ENCODE results near the gene R3HDML.
A peak's percentile ranks its signal among the peaks of the same experiment; 100 is the strongest.

Gene R3HDML

DNA sequence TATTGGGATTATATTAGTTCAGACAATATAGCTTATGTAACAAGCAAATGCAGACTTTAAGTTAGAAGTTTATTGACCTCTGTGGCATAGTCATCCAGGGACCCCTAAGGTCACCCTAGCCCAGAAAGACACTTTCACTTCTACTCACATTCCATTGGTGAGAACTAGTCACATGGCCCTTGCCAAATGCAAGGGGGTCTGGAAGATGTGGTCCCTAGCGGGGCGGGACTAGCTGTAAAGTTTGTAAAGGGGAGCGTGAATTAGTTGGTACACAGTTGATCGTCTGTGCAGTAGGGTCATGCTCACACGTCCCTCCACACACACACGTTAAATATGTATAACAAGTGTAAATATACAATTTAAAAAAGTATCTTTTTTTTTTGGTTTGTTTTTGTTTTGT, 27.9 kb downstream of the R3HDML start:
- DNase-seq = no peak

DNA sequence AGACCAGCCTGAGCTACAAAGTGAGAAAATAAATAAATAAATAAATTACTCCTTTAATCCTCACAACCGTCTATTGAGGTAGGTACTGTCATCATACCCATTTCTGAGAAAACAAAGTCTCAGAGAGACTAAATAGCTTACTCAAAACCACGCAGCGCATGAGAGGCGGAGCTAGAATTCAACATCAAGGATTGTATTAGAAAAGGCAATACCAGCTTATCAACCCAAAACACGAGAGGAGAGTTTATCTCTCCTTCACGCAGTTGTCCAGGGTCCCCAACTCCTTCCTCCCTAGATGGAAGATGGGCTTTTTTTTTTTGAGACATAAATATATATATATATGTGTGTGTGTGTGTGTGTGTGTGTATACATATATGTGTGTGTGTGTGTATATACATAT, 30.9 kb downstream of the R3HDML start:
- no peak for DNase-seq

DNA sequence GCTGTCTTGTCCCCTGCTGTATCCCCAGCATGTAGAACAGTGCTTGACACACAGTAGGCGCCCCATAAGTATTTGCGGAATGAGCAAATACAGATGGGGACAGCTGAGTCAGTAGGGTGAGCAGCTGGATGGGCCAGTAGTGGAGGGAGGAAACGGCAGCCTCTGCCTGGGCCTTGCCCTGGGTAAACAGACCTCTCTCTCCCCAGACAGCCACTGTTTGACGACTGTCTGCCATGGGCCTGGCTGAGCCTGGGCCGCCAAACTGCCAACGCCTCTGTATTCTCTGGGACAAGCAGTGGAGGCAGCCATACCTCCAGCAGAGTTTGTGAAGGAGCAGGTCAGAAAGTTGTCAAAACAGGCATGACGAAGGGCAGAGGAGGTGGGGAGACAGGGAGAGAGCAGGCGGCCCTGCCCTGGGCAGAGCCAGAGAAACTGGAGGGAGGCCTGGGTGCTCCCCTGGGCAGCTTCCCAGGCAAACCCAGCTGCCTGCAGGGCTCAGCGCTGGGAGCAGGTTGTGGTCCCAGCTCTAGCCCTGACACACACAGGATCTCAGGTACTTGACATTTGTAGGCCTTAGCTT, 33.9 kb downstream of the R3HDML start:
- DNase-seq = no peak

DNA sequence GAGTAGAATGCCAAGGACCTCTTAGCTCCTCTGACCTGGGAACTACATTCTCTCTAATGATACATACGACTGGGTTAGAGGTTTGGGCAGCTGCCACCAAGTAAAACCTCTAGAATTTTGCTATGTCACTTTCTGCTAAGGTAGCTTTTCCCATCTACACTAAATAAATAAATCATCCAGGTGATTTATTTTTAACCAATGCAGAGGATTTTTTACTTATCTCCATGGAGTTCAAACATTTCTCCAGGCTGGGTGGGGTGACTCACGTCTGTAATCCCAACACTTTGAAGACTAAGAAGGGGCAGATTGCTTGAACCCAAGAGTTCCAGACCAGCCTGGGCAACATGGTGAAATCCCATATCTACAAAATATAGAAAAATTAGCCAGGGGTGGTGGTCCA, 45.8 kb downstream of the R3HDML start:
- no peak for DNase-seq

DNA sequence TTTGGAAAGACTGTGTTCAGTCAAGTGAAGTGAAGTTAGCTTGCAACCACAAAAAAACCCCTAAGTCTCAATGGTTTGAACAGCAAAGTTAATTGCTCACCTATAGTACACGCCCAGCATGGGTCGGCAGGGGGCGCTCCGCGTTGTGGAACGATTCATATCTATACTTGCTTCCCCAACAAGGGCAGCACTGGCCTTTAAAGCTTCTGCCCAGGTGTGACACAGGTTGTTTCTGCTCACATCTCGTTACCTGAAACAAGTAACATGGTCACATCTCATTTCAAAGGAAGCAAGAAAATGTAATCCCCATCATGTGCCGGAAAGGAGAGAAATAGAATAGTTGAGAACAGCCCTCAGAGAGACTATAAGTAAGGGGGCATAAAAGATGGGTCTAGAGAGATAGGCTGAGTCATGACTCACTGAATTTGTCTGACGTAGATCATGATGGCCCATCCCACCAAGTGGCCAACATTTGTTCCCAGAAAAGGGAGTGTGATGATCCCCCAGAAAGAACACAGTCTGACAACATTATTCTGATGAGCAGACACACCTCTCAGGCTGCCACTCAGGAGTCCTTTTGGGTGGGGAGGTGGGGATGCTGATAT, 47.7 kb downstream of the R3HDML start:
- DNase-seq = peak; percentile 56 to 80

DNA sequence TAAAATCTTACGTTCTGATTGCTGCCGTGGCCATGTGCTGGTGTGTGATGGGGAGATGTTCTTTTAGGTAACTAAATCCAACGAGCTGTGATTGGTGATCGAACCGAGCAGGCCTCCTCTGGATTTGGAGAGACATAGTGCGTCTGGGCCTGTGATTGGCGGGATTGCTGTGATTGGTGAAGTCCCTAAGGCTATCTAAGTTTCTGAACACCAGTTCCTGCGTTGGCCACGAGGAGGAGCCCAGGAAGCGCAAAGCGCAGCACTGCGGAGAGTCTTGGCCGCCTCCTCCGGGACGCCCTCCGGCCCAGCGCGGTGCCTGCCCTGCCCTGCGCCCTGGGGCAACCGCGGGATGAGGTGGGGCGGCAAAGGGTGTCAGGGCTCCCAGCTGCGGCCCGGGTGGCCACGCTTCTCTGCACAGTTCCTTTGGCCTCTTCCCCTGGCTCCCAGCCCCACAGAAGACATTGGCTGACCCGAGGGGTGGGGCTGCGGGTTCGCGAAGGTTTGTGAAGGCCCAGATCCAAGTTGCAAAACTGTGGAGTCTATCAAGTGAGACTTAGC, 51.7 kb downstream of the R3HDML start:
- DNase-seq = peak; percentile 31 to 60

DNA sequence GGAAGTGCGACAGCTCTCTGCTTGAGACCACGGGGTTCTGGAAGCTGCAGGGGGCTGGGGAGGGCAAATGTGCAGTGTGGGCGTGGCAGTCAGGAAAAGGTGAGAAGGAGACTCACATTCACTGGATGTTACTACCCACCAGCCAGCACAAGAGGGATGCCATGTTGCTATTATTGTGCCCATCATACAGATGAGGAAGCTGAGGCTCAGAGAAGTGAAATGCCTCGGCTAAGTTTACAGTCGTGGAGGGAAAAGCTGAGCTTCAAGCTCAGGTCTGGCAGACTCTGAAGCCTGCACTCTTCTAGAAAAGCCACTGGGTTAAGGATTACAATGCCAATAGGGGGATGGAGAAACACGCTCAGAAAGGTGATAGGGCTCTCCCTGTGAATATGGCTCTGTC, 53.0 kb downstream of the R3HDML start:
- DNase-seq = no peak

DNA sequence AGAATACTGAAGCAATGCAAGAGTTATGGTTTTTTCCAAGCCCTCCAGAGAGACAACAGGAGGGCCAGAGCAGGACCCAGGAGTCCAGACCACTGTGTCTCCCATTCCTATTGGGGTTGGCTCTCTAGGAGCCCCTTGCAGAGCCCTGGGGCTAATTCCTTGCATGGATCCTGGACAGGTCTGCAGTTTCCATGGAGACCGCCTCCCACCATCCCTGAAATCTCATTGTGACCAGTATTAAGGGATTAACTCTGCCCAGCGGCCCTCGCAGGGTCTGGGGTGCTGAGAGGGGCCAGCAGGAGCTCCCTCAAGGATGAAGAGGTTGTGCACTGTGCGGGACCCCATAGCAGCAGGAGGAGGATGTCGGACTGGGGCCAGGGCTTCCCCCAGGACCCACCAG, 53.4 kb downstream of the R3HDML start:
- DNase-seq = no peak

DNA sequence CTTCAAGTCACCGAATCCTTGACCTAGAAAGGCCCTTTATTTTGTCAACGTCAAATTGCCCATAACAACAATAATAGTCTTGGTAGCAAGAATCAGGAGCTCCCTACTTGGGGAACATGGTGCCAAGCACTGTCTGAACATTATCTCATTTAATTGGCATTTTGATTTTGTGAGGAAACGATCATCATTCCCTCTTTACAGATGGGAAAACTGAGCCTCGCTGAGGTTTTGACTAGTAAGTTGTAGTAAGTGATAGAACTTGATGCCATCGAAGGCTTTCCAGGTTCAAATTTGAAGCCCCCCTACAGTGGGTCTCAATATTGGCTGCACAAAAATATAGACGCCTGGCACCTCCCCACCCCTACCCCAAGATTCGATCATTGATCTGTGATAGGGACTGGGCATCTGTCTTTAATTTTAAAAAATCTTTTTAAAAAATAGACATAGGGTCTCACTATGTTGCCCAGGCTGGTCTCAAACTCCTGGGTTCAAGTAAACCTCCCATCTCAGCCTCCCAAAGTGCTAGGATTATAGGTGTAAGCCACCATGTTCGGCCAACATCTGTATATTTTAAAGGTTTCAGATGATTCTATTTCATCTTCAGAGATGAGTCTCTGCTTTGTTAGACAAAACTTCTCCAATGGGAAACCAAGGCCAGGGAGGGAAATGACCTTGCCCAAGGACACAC, 55.4 kb downstream of the R3HDML start:
- DNase-seq = no peak

DNA sequence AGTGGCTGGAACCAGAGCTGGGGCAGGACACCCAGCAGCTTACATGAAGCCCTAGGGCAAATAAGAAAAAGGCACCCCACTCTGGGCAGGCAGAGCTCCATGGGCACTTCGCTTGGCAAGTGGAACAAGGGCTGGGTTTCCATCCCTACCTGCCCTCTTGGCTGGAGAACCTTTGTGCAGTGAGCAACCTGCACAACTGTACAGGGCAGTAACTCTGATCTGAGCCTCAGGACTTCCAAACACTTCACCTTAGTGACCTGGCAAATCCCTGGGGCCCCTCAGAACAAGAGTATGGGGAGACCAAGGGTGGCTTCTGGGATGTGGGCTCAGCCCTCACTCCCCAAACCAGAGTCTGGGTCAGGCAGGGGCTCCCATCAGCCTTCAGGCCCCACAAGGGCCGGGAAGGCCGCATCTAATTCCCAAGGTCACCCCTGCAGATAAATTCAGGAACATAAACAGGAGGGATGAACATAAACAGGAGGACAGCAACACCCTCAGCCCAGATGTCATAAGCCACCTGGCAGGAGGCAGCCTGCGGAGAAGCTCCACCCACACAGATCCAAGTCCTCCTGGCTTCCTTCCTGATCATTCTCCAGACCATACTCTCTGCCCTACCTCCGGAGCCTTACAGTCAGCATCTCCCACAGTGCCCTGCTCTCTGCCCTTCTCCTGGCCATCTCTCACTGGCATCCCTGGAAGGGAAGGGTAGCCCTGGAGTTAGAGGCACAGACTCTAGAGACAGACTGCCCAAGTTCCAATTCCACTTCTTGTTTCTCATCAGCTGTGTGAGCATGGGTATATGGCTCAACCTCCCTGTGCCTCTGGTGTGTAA, 56.1 kb downstream of the R3HDML start:
- no peak for DNase-seq

DNA sequence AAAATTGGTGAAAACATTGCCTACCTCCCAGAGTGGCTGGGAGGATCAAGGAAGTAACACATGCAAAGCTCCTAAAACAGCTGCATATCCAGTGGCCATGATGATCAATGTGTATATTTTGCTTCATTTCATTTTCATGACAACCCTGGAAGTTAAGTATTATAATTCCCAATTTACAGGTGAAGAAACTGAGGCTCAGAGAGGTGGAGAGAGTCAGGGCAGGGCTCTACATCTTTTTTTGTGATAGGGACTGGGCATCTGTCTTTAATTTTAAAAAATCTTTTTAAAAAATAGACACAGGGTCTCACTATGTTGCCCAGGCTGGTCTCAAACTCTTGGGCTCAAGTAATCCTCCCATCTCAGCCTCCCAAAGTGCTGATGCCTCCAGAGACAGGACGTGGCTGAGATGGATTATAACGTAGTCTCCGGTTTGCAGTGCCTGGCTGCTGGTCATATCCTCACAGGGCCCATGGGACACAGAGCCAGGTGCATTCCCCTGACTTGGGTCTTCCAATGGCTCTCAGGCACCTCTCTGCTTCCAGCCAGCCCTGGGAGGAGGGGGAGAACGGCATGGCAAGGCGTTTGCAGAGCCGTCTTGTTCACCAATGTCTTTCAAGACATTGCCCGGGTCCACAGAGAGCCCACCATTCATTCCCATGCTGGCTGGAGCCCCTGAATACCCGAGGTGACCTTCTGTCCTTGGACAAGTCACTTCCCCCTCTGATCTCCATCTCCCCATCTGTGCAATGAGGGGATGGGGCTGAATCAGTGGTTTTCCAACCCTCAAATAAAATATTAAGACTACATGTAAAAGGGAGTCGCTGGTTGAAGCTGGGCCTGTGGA, 57.0 kb downstream of the R3HDML start:
- DNase-seq = no peak

DNA sequence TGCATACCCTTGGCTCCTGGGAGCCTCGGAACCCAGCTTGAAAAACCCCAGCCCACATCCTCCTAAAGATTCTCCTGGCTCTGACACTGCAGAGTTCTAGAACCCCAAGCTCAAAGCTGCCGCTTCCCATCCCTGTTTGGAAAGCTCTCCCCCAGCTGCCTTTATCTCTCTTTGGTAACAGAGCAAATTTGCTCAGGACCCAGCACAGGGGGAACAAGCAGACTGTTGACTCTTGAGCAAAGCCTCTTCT, 57.5 kb downstream of the R3HDML start:
- DNase-seq = peak in 1 of 2 experiments; percentile 42

DNA sequence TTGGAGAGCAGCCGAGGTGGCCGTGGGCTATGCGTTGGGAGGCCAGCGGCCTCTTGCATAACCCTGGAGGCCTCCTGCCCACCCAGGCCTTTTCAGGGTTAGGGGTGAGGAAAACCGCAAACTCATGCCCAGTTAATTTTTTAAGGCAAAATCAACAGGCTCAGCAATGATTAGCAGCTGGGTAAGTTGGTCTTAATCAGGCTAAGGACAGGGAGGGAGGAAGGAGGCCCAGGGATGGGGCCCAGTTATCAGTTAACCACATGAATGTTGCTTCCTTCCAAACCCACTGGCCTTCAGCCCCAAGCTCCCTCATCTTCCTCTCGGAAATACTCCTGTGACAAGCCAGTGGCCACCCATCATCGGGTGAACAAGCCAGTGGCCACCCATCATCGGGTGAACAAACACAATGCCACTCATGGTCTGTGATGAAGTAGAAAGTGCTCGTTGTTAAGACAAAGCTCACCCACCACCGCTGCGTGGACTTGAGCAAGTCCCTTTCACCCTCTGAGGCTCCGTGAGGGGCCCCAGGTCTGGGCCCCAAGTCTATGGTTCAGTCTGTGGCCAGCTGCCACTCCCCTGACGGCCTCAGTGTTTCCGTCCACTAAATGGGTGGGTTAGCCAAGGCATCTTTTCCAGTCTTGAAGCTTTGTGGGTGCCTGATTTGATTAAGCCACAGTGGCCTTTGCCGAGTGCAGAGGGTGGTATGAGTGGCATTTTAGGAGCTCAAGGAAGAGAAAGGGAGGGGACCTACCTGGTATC, 58.0 kb downstream of the R3HDML start:
- no peak for DNase-seq

DNA sequence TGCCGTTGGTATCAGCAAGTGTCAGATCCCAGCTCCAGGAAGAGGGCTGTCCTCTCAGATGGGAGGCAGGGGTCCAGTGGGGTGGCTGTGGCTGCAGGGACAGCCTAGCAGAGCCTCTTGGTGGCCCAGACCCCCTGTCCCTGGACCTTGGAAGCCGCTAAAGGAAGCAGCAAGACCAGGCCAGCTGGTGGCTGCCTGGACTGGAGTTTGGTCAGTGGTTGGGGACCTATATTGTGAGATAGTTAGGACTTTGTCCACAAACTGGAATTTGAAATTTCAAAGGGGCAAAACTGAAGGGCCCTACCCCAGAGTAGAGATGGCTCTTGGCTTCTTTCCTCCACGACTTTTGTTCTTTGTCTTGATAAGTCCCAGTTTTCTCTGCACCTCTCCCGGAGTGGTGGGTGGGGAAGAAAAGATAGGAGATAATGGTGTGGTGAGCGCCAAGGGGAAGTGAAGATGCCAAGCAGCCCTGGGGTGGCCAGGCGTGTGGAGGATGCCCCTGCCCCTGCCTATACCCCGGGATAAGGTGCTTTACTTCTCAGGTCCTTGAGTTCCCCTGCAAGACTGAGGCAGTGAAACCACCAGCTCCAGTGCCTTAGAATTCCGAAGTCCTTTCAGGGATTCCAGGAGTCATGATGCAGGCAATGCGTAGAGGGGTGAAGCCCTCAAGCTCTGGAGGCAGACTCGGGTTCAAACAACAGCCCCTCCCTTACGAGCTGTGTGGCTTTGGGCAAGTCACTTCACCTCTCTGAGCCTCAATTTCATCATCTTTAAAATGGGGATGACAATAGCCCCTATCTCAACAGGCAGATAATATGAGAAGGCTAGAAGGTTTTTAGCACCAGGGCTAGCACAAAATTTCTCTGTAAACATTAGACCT, 58.9 kb downstream of the R3HDML start:
- DNase-seq = no peak

DNA sequence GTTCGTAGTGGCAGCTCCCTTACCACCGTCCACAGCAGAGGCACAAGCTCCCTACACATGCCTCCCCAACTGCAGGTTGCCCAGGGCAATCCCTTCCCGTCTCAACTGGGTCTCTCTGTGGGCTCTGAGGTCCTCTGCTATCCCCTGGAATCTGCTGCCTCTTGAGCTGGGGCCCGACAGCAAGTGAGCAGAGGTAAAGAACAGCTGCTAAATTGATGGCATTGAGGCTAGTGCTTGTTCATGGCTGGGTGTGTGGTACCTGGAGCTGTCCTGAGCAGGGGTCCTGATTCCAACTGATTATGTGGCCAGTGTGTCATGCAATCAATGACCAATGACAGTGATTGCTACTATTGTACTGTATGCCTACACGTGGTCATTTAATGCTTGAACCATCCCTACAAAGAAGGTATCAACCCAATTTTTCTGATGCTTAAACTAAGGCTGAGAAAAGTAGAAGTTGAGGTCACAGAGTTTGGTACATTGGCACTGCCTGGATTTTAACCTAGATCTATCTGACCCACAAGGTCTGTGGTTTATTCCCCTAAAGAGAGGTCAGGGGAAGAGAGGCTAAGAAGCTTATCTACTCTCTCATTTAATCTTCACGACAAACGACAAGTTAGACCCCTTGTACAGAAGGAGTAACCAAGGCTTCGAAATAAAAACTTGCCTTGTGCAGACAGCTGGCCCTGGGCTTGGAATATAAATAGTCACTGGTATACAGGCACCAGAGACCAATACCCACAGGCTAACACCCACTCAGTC, 59.7 kb downstream of the R3HDML start:
- DNase-seq = no peak

DNA sequence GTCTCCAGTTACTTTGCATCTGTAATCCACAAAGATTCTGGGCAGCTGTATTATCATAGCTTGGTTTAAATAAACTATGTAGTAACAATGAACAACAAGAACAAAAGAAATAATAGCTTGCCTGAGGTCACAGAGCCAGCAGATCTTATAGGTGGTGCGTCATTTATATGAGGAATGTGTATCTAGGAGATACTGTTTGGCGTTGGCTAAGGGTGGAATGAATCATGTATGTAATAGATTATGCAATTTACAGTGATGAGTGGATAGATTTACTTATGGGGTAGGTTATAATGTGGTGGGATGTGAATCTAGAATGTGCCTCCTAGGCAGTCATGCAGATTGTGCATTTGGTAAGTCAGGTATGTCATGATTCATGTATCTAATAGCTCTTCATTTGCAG, 61.5 kb downstream of the R3HDML start:
- peak in 1 of 2 experiments; percentile 50 for DNase-seq

DNA sequence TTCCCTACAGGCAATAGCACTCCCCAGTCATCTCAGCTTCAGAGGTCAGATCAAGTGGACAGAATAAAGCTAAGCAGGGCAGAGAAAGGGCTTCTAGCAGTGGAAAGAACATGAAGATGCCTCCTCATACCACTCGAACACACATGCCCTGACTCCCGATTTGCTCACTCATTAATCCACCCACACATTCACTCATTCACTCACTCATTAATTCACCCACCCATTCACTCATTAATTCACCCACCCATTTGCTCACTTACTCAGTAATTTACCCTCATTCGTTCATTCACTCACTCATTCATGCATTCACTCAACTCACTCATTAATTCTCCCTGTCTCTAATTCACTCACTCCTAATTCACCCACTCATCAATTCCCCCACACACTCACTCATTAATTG, 62.6 kb downstream of the R3HDML start:
- DNase-seq = no peak

DNA sequence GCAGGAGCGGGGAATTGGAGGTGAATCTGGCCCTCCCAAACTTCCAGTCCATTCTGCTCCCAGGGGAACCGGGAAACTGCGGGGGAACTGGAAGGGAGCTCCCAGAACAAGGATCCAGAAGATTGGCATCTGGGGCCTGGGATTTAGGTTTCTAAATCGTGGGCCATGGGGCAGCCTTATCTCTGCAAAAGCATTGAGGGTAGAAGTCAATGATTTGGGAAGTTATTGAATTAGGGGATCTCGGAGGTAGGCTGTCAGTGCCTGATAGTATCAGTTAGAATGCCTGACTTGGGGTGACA, 63.8 kb downstream of the R3HDML start:
- no peak for DNase-seq
